ENCODE data around the gene PARD6G.

DNA sequence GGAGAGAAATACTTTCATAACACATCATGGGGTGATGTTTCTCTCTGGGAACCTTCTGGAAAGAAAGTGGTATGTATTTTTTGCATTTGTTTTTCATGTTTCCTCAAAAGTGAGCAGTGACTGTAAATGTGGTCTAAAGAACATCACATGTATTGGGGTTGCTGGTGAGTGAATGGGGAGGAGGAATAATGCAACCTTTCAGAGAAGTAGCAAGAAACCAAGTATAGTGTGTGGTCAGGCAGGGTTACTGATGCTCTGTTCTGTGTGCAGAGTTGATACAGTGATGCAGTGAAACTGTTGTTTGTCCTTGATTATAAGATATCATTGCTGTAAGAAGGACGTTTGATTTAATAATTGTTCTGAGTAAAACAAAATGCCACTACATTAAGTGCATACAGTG, 114.2 kb downstream of the PARD6G start:
- TF ChIP-seq, protein P1, sequence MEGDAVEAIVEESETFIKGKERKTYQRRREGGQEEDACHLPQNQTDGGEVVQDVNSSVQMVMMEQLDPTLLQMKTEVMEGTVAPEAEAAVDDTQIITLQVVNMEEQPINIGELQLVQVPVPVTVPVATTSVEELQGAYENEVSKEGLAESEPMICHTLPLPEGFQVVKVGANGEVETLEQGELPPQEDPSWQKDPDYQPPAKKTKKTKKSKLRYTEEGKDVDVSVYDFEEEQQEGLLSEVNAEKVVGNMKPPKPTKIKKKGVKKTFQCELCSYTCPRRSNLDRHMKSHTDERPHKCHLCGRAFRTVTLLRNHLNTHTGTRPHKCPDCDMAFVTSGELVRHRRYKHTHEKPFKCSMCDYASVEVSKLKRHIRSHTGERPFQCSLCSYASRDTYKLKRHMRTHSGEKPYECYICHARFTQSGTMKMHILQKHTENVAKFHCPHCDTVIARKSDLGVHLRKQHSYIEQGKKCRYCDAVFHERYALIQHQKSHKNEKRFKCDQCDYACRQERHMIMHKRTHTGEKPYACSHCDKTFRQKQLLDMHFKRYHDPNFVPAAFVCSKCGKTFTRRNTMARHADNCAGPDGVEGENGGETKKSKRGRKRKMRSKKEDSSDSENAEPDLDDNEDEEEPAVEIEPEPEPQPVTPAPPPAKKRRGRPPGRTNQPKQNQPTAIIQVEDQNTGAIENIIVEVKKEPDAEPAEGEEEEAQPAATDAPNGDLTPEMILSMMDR (IDR thresholded peaks at IDR 0.05; ENCODE audit: insufficient read depth, low read depth, low read length) = no peak
- no peak for TF ChIP-seq EZH2 (IDR thresholded peaks at IDR 0.05; ENCODE audit: insufficient read depth, low read length)

Measured in astrocyte (in vitro differentiated cells and primary cell).